ENCODE data around the gene RREB1.

- TF ChIP-seq EZH2 (IDR thresholded peaks at IDR 0.05; ENCODE audit: low read depth, unreplicated experiment): no peak
- TF ChIP-seq CTCF (conservative IDR thresholded peaks at IDR 0.05; ENCODE audit: low read depth in 2 of 2): no peak
- TF ChIP-seq ETS1 (IDR thresholded peaks at IDR 0.05): no peak
- TF ChIP-seq JUNB (IDR thresholded peaks at IDR 0.05; ENCODE audit: unreplicated experiment): no peak
- no peak for TF ChIP-seq CREB1 (CRISPR knock-in tag; IDR thresholded peaks at IDR 0.05; ENCODE audit: low read depth)
- no peak for TF ChIP-seq EZH2phosphoT487 (IDR thresholded peaks at IDR 0.05; ENCODE audit: unreplicated experiment)
Observed at GRCh38 chr6:7175462-7175861, 67.7 kb downstream of the RREB1 start.

Data from GM23338 (cell line).